RPMI8226 (cell line): ENCODE results near the gene ANKRD13B.
A peak's percentile ranks its signal among the peaks of the same experiment; 100 is the strongest.

Experiments
- DNase-seq: peaks from one replicate; pipeline ENCODE4 v3.0.0-alpha.2; 2015

The ANKRD13B gene

GRCh38 chr17:29596811-29597210, 3.9 kb downstream of the ANKRD13B start:
- DNase-seq, result no peak

GRCh38 chr17:29597361-29598172, 4.6 kb downstream of the ANKRD13B start:
- DNase-seq, result no peak

- no peak for DNase-seq
Measured at GRCh38 chr17:29603109-29603674, 10.3 kb downstream of the ANKRD13B start.

GRCh38 chr17:29607557-29608195, 14.7 kb downstream of the ANKRD13B start:
- no peak for DNase-seq

- DNase-seq, result no peak
Measured at GRCh38 chr17:29608986-29609385, 16.1 kb downstream of the ANKRD13B start.

- DNase-seq, result no peak
Measured at GRCh38 chr17:29610395-29610794, 17.5 kb downstream of the ANKRD13B start.

GRCh38 chr17:29611351-29612093, 18.6 kb downstream of the ANKRD13B start:
- no peak for DNase-seq

- DNase-seq, result no peak
Measured at GRCh38 chr17:29612094-29612403, 19.1 kb downstream of the ANKRD13B start.

GRCh38 chr17:29612404-29613280, 19.7 kb downstream of the ANKRD13B start:
- DNase-seq, result no peak

GRCh38 chr17:29613352-29613837, 20.5 kb downstream of the ANKRD13B start:
- DNase-seq, result no peak

GRCh38 chr17:29613856-29614255, 20.9 kb downstream of the ANKRD13B start:
- DNase-seq, result no peak

- DNase-seq, result no peak
Measured at GRCh38 chr17:29614349-29615047, 21.6 kb downstream of the ANKRD13B start.

GRCh38 chr17:29615048-29615385, 22.1 kb downstream of the ANKRD13B start:
- DNase-seq, result no peak

- DNase-seq, result peak; percentile 88
Measured at GRCh38 chr17:29615492-29616299, 22.8 kb downstream of the ANKRD13B start.

GRCh38 chr17:29616300-29617048, 23.5 kb downstream of the ANKRD13B start:
- no peak for DNase-seq

- DNase-seq, result peak; percentile 91
Measured at GRCh38 chr17:29617125-29617480, 24.2 kb downstream of the ANKRD13B start.

GRCh38 chr17:29617481-29618271, 24.7 kb downstream of the ANKRD13B start:
- DNase-seq, result peak; percentile 90

- DNase-seq, result no peak
Measured at GRCh38 chr17:29618272-29619065, 25.5 kb downstream of the ANKRD13B start.

GRCh38 chr17:29619251-29619650, 26.3 kb downstream of the ANKRD13B start:
- peak; percentile 50 for DNase-seq
